HG02759 (cell line): ENCODE results near the gene KCNC1.

Experiments
- ATAC-seq: cut with Tn5 transposase; IDR thresholded peaks from one replicate; pipeline ENCODE4 v1.9.1; 2021; ENCODE audit warnings: mild to moderate bottlenecking, moderate library complexity; ENCODE audit not compliant: unreplicated experiment

The KCNC1 gene

GRCh38 chr11:17814546-17814945 lies 80.0 kb downstream of the KCNC1 start:
- no peak for ATAC-seq

- no peak for ATAC-seq
These were observed 81.8 kb downstream of the KCNC1 start for GRCh38 chr11:17816232-17816931.

- ATAC-seq: no peak
These were observed 87.2 kb downstream of the KCNC1 start for GRCh38 chr11:17821648-17822400.

GRCh38 chr11:17822401-17822781 lies 87.8 kb downstream of the KCNC1 start:
- ATAC-seq: no peak

GRCh38 chr11:17827006-17827405 lies 92.4 kb downstream of the KCNC1 start:
- no peak for ATAC-seq

- no peak for ATAC-seq
These were observed 93.8 kb downstream of the KCNC1 start for GRCh38 chr11:17828311-17828751.

- ATAC-seq: no peak
These were observed 96.6 kb downstream of the KCNC1 start for GRCh38 chr11:17831228-17831627.

GRCh38 chr11:17831883-17832282 lies 97.3 kb downstream of the KCNC1 start:
- ATAC-seq: no peak
